ENCODE data around the gene MPND.

The MPND gene

GRCh38 chr19:4324228-4324627 lies 19.1 kb upstream of the MPND start:
- DNase-seq (ENCODE audit: insufficient read length) (no peak), FAIRE-seq (no peak)
- TF ChIP-seq TAF1 (IDR thresholded peaks at IDR 0.05; ENCODE audit: borderline replicate concordance, low read depth, low read length): no peak
- TF ChIP-seq POLR2A (IDR thresholded peaks at IDR 0.05; ENCODE audit: low read depth, low read length): no peak
- no peak for TF ChIP-seq POLR2AphosphoS5 (IDR thresholded peaks at IDR 0.05; ENCODE audit: low read depth, low read length)

GRCh38 chr19:4326215-4326836 lies 17.0 kb upstream of the MPND start:
- no peak for DNase-seq (ENCODE audit: insufficient read length)
- no peak for TF ChIP-seq POLR2A (IDR thresholded peaks at IDR 0.05; ENCODE audit: low read depth, low read length)
- FAIRE-seq: peak; percentile 21

- FAIRE-seq (no peak), DNase-seq (ENCODE audit: insufficient read length) (no peak)
- no peak for TF ChIP-seq POLR2AphosphoS5 (IDR thresholded peaks at IDR 0.05; ENCODE audit: low read depth, low read length)
- no peak for TF ChIP-seq TAF1 (IDR thresholded peaks at IDR 0.05; ENCODE audit: borderline replicate concordance, low read depth, low read length)
- no peak for TF ChIP-seq POLR2A (IDR thresholded peaks at IDR 0.05; ENCODE audit: low read depth, low read length)
These were observed 16.5 kb upstream of the MPND start for GRCh38 chr19:4326837-4327251.

- TF ChIP-seq POLR2AphosphoS5 (IDR thresholded peaks at IDR 0.05; ENCODE audit: low read depth, low read length) (no peak), TAF1 (IDR thresholded peaks at IDR 0.05; ENCODE audit: borderline replicate concordance, low read depth, low read length) (no peak), POLR2A (IDR thresholded peaks at IDR 0.05; ENCODE audit: low read depth, low read length) (no peak)
- DNase-seq (ENCODE audit: insufficient read length): no peak
- peak; percentile 65 for FAIRE-seq
These were observed 16.0 kb upstream of the MPND start for GRCh38 chr19:4327252-4327876.

GRCh38 chr19:4327877-4328242 lies 15.5 kb upstream of the MPND start:
- DNase-seq (ENCODE audit: insufficient read length) (no peak), FAIRE-seq (no peak)
- TF ChIP-seq POLR2AphosphoS5 (IDR thresholded peaks at IDR 0.05; ENCODE audit: low read depth, low read length) (no peak), TAF1 (IDR thresholded peaks at IDR 0.05; ENCODE audit: borderline replicate concordance, low read depth, low read length) (no peak), POLR2A (IDR thresholded peaks at IDR 0.05; ENCODE audit: low read depth, low read length) (no peak)

GRCh38 chr19:4328243-4328990 lies 14.9 kb upstream of the MPND start:
- TF ChIP-seq POLR2AphosphoS5 (IDR thresholded peaks at IDR 0.05; ENCODE audit: low read depth, low read length) (peak; percentile 87), TAF1 (IDR thresholded peaks at IDR 0.05; ENCODE audit: borderline replicate concordance, low read depth, low read length) (peak; percentile 53; the same call in 1 of the 2 replicates), POLR2A (IDR thresholded peaks at IDR 0.05; ENCODE audit: low read depth, low read length) (peak; percentile 92)
- DNase-seq (ENCODE audit: insufficient read length) (peak; percentile 98), FAIRE-seq (peak; percentile 99)

GRCh38 chr19:4328991-4329681 lies 14.2 kb upstream of the MPND start:
- peak; percentile 73 for DNase-seq (ENCODE audit: insufficient read length)

GRCh38 chr19:4329858-4330257 lies 13.5 kb upstream of the MPND start:
- 0 out of 2 replicates have a peak, but pooled peaks have one; percentile 27 for TF ChIP-seq POLR2A (IDR thresholded peaks at IDR 0.05; ENCODE audit: low read depth, low read length)
- no peak for TF ChIP-seq TAF1 (IDR thresholded peaks at IDR 0.05; ENCODE audit: borderline replicate concordance, low read depth, low read length)
- DNase-seq (ENCODE audit: insufficient read length): no peak
- FAIRE-seq: no peak

More at GRCh38 chr19:4328991-4329681, 14.2 kb upstream of the MPND start:
- peak; percentile 51 for FAIRE-seq

GRCh38 chr19:4334929-4335570 lies 8.3 kb upstream of the MPND start:
- DNase-seq (ENCODE audit: insufficient read length) (no peak), FAIRE-seq (no peak)
- TF ChIP-seq TAF1 (IDR thresholded peaks at IDR 0.05; ENCODE audit: borderline replicate concordance, low read depth, low read length) (no peak), POLR2A (IDR thresholded peaks at IDR 0.05; ENCODE audit: low read depth, low read length) (no peak), POLR2AphosphoS5 (IDR thresholded peaks at IDR 0.05; ENCODE audit: low read depth, low read length) (no peak)

GRCh38 chr19:4337906-4338440 lies 5.4 kb upstream of the MPND start:
- FAIRE-seq: peak; percentile 79
- no peak for TF ChIP-seq POLR2A (IDR thresholded peaks at IDR 0.05; ENCODE audit: low read depth, low read length)
- no peak for TF ChIP-seq TAF1 (IDR thresholded peaks at IDR 0.05; ENCODE audit: borderline replicate concordance, low read depth, low read length)
- no peak for TF ChIP-seq POLR2AphosphoS5 (IDR thresholded peaks at IDR 0.05; ENCODE audit: low read depth, low read length)
- no peak for DNase-seq (ENCODE audit: insufficient read length)

Data from GM12892 (cell line).